ENCODE results near the gene TBK1.

DNA sequence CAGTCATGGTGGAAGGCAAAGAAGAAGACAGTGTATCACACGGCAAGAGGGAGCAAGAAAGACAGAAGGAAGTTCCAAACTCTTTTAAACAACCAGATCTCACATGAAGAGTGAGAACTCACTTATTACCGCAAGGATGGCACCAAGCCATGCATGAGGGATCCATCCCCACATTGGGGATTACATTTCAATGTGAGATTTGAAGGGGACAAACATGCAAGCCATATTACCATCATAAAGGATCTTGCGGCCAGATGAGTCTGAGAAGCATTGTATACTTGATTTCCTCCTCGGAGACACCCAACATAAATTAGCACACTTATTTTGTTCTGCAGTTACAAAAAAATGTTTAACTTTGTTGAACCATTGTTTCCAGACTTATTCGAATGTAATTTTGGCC lies 66.5 kb downstream of the TBK1 start:
- TF ChIP-seq EP300 (IDR thresholded peaks at IDR 0.05), result no peak
- TF ChIP-seq POLR2AphosphoS5 (IDR thresholded peaks at IDR 0.05), result no peak
- no peak for TF ChIP-seq POLR2A (IDR thresholded peaks at IDR 0.05; ENCODE audit: low read depth)
